ENCODE data around the gene PKP1.

DNA sequence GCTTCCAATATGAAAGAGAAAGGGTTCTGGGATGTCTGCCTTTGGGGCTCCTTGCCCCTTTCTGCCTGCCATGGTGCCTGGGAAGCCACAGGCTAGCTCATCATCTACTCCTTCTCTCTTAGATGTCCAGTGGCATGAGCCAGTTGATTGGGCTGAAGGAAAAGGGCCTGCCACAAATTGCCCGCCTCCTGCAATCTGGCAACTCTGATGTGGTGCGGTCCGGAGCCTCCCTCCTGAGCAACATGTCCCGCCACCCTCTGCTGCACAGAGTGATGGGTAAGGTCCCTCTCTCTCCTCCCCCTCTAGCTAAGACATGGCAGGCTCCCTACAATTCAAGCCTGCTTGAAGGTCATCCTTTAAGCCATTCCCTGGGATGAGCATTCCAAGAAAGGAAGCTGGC is 41.0 kb downstream of the PKP1 start:
- TF ChIP-seq, protein P1, sequence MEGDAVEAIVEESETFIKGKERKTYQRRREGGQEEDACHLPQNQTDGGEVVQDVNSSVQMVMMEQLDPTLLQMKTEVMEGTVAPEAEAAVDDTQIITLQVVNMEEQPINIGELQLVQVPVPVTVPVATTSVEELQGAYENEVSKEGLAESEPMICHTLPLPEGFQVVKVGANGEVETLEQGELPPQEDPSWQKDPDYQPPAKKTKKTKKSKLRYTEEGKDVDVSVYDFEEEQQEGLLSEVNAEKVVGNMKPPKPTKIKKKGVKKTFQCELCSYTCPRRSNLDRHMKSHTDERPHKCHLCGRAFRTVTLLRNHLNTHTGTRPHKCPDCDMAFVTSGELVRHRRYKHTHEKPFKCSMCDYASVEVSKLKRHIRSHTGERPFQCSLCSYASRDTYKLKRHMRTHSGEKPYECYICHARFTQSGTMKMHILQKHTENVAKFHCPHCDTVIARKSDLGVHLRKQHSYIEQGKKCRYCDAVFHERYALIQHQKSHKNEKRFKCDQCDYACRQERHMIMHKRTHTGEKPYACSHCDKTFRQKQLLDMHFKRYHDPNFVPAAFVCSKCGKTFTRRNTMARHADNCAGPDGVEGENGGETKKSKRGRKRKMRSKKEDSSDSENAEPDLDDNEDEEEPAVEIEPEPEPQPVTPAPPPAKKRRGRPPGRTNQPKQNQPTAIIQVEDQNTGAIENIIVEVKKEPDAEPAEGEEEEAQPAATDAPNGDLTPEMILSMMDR (conservative IDR thresholded peaks at IDR 0.05), result no peak
- no peak for TF ChIP-seq EZH2 (IDR thresholded peaks at IDR 0.05; ENCODE audit: low read depth)
